Activated CD8-positive, alpha-beta memory T cell treated with anti-CD3 and anti-CD28 coated beads, Interleukin-2, amount 50 U/mL, for 48 hours (primary cell): ENCODE results near the gene FBXO27.
"Not testable (repeated sequence)": the region's sequence is repeated elsewhere in the genome, so short reads cannot be mapped to it uniquely, and the experiment has no call there.

Experiments used
- DNase-seq: peaks from one replicate; pipeline ENCODE4 v3.0.0-alpha.2; 2020

Gene FBXO27

DNA sequence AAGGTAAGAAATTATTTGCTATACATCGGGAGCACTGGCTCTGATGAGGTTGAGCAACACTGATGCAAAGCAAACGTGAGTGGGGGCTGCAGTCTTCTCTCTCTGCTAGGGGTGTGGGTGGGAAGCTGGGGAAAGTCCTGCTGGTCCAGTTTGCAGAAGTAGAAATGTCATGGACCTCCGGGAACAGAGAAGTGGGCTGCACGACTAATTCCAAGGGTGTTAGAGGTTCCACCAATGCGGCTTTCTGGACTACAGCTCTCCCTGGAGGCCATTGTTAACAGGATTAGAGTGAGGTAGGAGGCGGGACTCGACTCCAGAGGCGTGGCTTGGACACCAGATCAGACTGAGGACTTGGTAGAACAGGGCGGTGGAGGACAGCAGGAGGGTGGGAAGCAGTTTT lies 5.7 kb upstream of the FBXO27 start:
- DNase-seq, result no peak

DNA sequence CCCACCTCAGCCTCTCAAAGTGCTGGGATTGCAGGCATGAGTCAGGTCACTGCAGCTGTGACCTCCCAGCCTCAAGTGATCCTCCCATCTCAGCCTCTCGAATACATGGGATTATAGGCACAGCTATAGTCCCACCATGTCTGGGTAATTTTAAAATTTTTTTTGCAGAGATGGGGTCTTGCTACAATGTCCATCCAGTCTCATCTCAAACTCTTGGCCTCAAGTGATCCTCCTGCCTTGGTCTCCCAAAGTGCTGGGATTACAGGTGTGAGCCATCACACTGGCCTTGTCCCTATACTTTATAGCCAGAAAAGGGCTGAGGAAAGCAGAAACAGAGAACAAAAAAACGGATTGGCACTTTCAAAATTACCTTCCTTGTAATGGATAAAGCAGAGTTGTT lies 4.8 kb upstream of the FBXO27 start:
- DNase-seq, result no peak

DNA sequence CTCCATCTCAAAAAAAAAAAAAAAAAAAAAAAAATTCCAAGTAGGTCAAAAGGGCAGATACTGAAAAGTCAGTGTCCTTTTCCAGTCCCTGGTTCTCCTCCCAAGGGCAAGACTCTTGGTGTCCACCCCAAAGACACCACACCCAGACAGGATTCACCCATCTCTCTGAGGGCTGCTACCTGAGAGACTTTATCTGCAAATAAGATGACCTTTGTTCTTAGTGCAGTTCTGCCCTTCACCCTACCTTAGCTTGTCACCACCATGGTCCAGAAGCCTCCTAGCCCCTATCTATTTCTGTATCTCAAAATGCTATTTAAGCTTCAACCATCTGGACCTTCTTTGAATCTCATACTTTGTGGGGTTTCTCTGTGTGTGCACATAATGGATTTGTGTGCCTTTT lies 4.2 kb upstream of the FBXO27 start:
- no peak for DNase-seq

DNA sequence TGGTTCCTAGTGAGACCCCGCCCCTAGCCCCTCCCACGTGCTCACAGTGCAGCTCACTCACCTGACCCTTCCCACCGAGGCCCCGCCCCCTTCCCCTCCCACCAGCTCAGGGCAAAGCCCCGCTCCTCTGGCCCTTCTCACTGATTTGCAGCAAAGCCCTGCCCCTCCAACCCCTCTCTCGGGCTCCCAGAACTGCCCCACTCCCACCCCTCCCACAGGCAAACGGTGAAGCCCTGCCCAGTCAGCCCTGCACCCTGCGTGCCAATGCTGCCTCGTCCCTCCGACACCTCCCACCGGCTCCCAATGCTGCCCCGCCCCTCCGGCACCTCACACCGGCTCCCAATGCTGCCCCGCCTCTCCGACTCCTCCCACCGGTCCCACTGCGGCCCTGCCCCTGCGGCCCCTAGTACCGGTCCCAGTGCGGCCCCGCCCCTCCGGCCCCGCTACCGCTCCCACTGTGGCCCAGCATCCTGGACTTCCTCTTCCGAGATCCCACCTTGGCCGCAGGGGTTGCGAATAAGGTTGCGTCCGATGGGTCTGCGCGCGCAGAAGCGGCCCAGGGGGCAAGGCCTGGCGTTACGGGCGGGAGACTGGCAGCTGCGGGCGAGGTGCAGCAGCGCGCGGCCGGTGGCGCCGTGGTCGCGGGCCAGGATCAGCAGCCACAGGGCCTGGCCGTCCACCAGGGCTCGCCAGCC lies 834 bp downstream of the FBXO27 start:
- DNase-seq, result peak; percentile 87

DNA sequence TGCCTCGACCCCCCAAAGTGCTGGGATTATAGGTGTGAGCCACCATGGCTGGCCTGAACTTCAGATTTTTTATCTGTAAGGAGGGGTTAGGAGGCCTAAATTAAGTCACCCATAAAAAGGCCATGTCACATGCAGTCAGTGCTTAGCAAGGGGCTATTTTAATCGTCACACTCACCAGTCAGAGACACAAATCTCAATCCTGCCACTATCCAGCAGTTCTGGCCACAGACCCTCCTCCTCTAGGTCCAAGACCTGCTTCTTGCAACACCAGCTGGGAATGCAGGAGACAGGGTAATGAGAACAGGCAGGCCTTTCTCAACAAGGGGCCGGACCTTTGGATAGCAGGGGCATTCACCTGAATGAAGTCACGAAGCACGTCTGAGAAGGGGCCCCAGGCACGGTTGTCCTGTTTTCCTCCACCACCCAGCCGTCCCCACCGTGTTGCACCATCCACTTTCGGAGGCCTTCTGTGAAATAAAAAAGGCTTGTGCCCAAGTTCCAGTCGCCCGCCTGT lies 1.4 kb downstream of the FBXO27 start:
- DNase-seq, result no peak

DNA sequence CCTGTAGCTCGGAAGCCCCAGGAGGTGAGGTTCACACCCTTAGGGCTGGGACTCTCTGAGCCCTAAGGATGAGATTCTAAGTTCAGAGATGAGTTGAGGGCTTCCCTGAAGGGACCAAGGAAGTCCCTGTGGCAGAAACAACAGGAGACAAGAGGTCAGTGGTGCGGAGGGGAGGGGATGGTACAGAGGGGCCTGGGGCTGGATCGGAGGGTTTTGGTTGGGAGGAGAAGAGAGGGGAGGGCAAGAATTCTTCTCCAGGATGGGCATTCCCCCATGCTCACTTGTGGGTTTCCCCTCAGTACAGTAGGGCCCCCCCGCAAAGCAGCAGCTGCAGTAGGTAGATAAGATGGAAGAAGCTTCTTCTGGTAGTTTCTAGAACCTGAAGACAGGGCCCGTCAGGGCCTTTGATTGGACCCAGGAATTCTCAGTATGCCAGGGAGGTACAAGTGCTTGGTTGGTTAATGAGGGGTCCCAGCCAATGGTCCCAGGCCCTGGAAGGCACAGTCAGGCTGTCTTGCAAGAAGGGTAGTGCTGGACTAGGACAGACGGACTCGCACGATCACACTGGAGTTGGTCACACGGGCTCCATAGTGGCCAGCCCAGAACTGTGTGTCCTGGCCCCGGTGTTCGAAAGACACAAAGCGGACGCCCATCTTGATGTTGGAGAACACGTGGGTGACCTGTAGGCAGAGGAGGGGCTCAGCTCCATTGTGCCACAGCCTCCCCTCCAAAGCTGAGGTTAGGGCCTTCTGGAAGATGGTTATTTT lies 7.3 kb downstream of the FBXO27 start:
- no peak for DNase-seq

DNA sequence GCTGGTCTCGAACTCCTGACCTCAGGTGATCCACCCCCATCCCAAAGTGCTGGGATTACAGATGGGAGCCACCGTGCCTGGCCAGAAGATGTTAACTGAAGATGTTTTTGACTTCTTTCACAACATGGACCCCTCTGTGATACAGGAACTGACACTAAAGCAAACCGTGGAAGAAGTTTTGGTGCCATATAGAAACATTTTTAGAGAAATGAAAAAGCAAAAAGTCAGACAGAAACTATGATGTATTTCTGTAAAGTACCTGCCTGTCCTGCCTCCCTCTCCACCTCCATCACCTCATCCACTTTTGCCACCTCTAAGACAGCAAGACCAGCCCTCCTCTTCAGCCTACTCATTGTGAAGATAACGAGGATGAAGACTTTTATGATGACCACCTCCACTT lies 11.3 kb downstream of the FBXO27 start:
- no peak for DNase-seq

DNA sequence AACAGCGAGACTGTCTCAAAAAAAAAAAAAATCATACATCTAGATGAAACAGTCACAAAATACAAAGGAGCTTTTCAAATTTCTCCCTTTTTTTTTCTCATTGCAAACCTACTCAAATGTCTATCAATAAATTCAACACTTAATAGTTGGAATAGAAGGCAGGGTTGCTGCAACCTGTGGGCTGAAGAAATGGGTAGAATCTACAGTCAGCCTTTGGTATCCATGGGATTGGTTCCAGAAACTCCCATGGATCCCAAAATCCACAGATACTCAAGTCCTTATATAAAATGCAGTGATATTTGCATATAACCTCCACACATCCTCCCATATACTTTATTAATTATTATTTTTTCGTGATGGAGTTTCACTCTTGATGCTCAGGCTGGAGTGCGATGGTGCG lies 14.7 kb downstream of the FBXO27 start:
- no peak for DNase-seq

DNA sequence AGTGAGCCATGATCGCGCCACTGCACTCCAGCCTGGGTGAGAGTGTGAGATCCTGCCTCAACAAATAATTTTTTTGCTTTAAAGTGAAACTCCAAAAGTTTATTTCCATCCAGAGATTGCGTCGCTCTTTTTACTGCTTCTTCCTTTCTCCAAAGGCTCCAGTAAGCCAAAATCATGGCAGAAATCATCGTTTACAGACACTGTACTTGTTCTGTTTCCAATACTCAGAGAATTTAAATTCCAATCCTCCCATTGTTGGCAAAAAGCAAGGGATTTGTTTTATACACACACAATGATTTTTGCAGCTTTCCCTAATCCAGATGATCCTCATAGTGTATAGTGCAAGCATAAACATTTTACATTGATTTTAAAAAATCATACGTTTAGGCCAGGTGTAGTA lies 15.3 kb downstream of the FBXO27 start:
- DNase-seq, result no peak

DNA sequence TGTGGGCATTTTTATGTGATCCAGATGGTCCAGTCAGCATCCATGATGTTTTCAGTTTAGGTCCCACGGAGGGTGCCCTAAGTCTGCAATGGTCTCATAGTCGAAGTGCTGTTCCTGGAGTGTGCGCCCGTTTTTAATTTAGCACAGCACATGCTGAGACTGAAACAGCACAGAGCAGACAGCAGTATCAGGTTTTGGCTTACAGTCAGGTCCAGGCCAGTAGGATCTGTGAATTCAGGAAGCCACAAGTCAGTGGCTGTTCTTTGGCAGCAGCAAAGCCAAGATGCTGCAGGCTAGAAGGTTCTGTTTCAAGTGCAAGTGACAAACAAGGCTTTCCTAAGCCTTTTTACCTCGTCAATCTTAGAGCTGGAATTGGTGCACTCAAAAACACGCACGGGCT lies 18.3 kb downstream of the FBXO27 start:
- DNase-seq, result no peak

DNA sequence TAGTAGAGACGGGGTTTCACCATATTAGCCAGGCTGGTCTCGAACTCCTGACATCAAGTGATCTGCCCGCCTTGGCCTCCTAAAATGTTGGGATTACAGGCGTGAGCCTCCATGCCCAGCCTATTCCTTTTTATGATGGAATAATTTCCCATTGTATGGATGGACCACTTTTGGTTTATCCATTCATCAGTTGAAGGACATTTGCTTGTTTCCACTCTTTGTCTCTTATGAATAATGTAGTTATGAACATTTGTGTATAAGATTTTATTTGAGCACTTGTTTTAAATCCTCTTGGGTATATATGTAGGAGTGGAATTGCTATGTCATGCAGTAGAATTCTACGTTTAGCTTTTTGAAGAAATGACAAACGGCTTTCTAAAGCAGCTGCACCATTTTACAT lies 23.3 kb downstream of the FBXO27 start:
- DNase-seq, result no peak

DNA sequence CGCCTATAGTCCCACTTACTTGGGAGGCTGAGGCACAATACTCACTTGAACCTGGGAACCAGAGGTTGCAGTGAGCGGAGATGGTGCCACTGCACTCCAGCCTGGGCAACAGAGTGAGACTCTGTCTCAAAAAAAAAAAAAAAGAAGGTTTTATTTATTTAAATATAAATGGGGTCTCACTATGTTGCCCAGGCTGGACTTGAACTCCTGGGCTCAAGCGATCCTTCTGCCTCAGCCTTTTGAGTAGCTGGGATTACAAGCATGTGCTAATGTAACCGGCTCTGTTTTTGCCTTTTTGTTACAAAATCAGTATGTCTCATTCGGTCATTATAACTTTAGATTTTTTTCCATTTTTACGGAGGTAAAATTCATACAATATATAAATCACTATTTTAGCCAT lies 24.2 kb downstream of the FBXO27 start:
- DNase-seq, result no peak

DNA sequence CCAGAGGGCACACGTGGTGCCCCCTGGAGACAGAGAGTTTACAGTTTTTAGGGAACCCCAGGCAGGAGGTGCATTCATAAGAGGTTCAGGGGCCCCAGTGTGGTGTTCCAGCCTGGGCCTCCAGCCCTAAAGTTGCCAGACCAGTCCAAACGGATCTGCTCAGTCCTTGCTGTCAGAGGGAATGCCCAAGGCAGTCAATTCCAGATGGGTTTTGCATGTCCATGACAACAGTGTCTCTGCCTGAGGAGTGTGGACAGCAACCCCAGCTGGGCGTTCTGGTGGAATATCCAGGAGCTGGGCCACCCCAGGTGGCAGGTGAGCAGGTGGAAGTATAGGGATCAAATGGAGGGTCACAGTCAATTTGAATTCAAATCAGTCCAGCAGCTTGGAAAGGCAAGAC lies 25.3 kb downstream of the FBXO27 start:
- no peak for DNase-seq

DNA sequence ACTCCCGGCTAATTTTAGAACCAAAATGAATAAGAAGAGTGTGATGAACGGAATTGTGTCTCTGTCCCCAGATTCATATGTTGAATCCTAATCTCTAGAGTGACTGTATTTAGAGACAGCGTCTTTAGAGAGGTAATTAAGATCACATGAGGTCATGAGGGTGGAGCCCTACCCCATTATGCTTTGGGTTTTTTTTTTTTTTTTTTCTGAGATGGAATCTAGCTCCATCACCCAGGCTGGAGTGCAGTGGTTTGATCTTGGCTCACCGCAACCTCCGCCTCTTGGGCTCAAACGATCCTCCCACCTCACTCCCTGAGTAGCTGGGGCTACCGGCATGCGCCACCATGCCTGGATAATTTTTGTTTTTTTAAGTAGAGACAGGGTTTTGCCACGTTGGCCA lies 27.9 kb downstream of the FBXO27 start:
- no peak for DNase-seq

DNA sequence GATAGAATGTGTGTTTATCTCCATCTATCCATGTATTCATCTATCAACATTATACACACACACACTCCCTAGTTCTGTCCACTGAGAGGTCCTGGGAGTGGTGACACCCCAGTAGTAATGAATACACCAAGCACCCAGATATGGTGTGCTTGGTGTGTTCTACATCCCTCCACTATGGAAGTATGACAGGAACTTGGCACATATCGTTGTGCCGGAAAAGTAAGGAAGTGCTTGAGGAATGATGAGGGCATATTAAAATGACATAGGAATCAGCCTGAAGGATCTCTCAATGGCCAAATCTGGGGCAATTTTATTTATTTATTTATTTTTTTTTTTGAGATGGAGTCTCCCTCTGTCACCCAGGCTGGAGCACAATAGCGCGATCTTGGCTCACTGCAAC lies 28.6 kb downstream of the FBXO27 start:
- no peak for DNase-seq

DNA sequence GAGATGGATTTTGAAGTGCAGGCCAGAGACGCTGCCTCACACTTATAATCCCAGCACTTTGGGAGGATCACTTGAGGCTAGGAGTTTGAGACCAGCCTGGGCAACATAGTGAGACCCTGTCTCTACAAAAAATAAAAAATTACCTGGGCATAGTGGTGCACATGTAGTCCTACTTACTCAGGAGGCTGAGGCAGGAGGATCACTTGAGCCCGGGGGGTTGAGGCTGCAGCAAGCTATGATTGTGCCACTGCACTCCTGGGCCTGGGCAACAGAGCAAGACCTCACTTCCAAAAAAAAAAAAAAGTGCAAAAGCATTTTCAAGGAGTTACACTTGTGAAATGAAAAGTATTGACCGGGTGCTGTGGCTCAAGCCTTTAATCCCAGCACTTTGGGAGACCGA lies 29.2 kb downstream of the FBXO27 start:
- no peak for DNase-seq

DNA sequence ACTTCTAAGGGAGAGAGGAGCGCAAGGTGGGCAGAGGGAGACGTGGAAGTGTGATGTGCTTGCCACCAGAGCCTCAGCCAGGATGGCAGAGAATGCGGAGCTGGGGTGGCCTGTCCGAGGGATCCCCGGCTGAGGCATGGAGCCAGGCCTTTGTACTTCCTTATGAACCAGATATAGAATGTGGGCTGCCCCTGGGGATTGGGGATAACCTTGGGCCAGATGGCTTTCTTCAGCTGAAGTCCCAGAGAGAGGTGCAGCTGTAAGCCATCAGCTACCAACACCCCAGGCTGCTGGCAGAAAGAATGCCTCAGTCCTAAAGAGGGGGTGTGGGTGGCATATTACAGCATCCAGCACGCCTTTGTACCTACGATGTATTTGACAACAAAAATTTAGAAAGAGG lies 31.3 kb downstream of the FBXO27 start:
- DNase-seq, result no peak

DNA sequence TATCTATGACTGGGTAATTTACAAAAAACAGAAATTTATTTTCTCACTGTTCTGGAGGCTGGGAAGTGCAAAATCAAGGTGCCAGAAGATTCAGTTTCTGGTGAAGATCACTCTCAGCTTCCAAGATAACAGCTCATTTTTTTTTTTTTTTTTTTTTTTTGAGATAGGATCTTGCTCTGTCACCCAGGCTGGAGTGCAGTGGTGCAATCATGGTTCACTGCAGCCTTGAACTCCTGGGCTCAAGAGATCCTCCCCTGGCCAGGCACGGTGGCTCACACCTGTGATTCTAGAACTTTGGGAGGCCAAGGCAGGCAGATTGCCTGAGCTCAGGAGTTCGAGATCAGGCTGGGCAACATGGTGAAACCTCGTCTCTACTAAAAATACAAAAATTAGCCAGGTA lies 34.8 kb downstream of the FBXO27 start:
- not testable (repeated sequence) for DNase-seq

DNA sequence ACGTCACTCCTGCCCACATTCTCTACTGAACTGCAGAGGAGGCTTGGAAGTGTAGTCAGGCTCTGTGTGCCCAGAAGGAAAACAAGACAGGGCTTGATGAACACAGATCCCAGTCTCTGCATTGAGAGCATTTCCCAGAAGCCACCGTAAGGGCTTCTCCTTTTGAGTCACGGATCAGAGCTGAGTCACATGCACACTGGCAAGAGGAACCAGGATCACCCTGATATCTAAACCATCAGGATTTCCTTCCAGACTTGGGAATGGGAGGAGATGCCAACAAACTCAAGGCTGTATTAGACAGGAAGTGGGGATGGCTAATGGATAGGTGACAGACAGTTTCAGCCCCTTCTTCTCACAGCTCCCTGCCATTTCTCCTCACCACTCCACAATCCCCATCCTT lies 39.1 kb downstream of the FBXO27 start:
- DNase-seq, result no peak

DNA sequence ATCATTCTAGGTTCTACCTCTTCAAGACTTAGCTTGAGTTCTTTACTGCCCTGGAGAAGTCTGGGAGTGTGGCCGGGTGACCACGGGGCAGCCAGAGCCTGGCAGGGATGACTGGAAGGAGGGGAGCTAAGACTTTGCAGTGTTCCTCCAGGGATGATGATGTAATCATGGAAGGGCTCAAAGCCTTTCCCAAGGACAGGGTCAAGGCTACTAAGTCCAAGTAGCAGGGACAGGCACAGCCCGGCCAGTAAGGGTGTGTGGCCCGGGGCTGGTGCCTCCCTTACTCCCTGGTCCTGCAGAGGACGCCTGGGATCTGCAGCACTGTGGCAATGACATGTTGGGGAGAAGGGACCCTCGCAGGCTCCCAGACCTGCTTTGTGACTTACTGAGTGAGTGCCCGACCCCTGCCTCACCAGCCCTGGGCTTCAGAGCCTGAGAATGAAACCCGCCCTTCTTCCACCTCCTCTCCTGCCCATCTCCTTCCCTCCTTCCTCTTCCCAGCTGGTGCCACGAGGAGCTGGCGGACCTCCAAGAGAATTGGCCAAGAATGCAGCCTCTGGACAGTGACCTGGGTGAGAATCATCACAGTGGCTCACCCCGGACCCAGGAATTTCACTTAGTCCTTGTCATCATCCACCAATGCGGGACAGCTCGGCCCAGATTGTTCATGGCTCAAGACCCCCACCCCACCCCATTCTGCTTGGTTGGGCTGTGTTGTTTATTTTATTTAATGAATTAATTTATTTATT lies 41.2 kb downstream of the FBXO27 start:
- DNase-seq, result no peak

DNA sequence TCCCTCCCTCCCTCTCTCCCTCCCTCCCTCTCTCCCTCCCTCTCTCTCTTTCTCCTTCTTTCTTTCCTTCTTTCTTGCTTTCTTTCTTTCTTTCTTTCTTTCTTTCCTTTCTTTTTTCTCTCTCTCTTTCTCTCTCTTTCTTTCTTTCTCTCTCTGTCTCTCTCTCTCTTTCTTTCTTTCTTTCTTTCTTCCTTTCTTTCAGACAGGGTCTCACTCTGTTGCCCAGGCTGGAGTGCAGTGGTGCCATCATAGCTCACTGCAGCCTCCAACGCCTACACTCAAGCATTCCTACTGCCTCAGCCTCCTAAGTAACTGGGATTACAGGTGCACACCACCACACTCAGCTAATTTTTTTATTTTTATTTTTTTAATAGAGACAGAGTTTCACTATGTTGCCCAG lies 42.7 kb downstream of the FBXO27 start:
- not testable (repeated sequence) for DNase-seq

DNA sequence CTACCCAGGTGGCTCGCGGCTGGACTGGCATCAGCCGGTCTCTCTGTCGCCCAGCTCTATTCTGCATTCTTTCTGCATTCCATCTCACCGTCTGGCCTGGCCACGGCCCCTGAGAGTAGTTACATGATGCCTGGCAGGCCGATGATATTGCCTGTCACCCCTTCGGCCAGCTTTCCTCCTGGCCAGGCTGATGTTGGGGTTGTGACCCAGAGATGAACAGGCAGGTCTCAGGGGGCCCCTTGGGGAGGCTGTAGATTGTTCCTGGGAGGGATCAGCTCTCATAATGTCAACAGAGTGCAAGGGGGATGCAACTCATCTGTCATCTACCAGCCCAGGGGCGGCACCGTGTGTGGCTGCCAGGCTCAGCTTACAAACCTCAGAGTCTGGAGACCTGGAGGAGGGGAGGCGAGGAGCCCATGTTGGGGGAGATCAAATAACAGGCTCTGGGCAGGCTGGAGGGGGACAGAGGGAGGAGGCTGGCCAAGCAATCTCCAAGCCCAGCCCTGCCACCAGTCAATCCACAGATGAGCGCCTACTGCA lies 43.2 kb downstream of the FBXO27 start:
- DNase-seq, result no peak

DNA sequence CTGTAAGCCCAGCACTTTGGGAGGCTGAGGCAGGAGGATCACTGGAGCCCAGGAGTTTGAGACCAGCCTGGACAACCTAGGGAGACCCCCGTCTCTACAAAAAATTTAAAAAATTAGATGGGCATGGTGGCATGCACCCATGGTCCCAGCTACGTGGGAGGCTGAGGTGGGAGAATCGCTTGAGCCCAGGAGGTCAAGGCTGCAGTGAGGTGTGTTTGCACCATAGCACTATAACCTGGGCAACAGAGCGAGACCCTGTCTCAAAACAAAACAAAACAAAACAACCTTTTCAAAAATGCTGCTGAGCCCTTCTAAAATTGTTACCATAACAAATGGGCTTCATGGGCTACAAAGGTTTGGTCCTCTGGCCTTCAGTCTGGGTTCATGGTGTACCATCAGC lies 43.7 kb downstream of the FBXO27 start:
- not testable (repeated sequence) for DNase-seq

DNA sequence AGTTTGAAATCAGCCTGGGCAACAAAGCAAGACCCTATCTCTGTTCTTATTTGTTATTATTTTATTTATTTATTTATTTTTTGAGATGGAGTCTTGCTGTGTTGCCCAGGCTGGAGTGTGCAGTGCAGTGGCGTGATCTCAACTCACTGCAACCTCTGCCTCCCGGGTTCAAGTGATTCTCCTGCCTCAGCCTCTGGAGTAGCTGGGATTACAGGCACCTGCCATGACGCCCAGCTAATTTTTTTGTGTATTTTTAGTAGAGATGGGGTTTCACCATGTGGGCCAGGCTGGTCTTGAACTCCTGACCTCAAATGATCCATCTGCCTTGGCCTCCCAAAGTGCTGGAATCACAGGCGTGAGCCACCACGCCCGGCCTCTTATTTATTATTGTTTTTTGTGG lies 44.6 kb downstream of the FBXO27 start:
- DNase-seq, result not testable (repeated sequence)
